DND-41 (cell line): ENCODE results near the gene GRID2.

Experiments used
- EZH2 ChIP-seq: IDR thresholded peaks from 3 replicates; pipeline ENCODE4 v1.6.1; 2012; ENCODE audit warnings: borderline replicate concordance, low read depth, mild to moderate bottlenecking, moderate library complexity, low read length, inconsistent platforms; ENCODE audit not compliant: severe bottlenecking
- TF ChIP-seq, protein P1 (sequence below): IDR thresholded peaks from 2 replicates; pipeline ENCODE4 v1.5.1; 2012; ENCODE audit warnings: borderline replicate concordance, low read length, moderate library complexity, mild to moderate bottlenecking; ENCODE audit not compliant: poor library complexity, severe bottlenecking; ENCODE audit errors: extremely low read depth

DNA sequence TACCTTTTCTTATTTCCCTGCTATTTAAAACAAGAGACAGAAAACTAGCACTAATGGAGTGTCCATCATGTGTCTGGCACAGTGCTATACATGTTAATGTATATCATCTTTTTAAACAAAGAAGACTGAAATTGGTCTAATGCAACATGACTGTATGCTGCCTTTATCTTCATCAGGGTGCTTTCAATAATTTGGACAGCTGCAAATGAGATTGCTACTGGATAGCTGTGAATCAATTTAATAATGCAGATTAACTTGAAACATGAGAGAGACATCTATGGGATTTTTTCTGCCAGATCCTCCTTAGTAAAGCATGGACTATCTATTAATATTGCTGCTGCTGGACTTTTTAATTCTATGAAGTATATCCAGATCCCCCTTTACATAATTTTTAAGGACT lies 1269.5 kb downstream of the GRID2 start:
- TF ChIP-seq, protein P1, sequence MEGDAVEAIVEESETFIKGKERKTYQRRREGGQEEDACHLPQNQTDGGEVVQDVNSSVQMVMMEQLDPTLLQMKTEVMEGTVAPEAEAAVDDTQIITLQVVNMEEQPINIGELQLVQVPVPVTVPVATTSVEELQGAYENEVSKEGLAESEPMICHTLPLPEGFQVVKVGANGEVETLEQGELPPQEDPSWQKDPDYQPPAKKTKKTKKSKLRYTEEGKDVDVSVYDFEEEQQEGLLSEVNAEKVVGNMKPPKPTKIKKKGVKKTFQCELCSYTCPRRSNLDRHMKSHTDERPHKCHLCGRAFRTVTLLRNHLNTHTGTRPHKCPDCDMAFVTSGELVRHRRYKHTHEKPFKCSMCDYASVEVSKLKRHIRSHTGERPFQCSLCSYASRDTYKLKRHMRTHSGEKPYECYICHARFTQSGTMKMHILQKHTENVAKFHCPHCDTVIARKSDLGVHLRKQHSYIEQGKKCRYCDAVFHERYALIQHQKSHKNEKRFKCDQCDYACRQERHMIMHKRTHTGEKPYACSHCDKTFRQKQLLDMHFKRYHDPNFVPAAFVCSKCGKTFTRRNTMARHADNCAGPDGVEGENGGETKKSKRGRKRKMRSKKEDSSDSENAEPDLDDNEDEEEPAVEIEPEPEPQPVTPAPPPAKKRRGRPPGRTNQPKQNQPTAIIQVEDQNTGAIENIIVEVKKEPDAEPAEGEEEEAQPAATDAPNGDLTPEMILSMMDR, result no peak
- TF ChIP-seq EZH2, result no peak
